Ovary (tissue), 3 donors: ENCODE data around the gene ANKRD10.

Experiments used
- POLR2A ChIP-seq: fragments of 450-650 bp; IDR thresholded peaks from one replicate; pipeline ENCODE4 v1.6.1; 2017; ENCODE audit warnings: antibody characterized with exemption, mild to moderate bottlenecking, moderate library complexity
- TF ChIP-seq, protein P1 (sequence below), 3 donors: fragments of 450-650 bp in 2 of 3; fragments of 200-600 bp in 1 of 3; IDR thresholded peaks; one replicate each; pipeline versions ENCODE4 v1.5.1 to v1.8.0; 2016 to 2022; ENCODE audit warnings: antibody characterized with exemption in 3 of 3, mild to moderate bottlenecking in 1 of 3
- donor health status: DM: no; HTN: no; CAD: no.

DNA sequence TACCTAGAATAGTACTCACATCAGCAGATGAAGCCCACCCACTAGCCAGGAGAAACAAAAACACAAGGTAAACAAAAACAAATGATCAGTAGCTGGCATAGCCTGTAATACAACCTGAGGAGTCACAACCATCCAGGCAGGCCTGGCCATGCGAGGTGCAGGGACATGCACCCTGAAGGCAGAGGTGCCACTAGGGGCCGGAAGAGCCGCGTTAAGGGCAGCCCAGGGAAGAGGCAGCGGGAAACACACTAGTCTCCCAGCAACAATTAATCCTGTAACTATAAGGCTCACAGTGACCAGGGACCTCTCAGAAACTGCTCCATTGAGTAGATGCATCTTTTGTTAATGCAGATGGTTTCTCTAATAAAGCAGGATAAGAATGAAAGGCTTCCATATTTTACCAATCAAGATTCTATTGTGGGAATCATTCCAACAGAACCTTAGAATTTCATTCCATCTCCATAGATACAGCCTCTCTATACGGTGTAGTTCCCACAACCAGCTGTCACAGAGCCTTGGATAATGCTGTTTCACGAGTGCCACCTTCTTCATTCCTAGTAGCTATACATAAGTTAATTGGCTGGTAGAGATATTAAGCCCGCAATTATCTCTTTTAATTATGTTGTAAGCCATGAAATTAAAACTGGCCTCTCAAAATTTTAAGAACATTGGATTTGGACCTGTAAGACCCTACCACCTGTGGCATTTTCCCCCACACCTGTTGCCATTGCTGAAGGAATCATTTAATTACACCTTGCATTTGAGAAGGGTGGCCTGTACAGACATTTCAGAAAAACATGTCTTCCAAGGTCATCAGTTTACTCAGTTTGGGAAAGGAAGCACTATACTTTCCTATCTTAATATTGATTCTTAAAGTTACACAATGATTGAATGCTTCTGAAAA is 28.7 kb downstream of the ANKRD10 start:
- TF ChIP-seq, protein P1, sequence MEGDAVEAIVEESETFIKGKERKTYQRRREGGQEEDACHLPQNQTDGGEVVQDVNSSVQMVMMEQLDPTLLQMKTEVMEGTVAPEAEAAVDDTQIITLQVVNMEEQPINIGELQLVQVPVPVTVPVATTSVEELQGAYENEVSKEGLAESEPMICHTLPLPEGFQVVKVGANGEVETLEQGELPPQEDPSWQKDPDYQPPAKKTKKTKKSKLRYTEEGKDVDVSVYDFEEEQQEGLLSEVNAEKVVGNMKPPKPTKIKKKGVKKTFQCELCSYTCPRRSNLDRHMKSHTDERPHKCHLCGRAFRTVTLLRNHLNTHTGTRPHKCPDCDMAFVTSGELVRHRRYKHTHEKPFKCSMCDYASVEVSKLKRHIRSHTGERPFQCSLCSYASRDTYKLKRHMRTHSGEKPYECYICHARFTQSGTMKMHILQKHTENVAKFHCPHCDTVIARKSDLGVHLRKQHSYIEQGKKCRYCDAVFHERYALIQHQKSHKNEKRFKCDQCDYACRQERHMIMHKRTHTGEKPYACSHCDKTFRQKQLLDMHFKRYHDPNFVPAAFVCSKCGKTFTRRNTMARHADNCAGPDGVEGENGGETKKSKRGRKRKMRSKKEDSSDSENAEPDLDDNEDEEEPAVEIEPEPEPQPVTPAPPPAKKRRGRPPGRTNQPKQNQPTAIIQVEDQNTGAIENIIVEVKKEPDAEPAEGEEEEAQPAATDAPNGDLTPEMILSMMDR (IDR thresholded peaks at IDR 0.05) = no peak
- no peak for TF ChIP-seq POLR2A
